HS-5 (cell line): Measurements from ENCODE around the gene SIPA1L3.
A peak's percentile ranks its signal among the peaks of the same experiment; 100 is the strongest.
"Not testable (repeated sequence)": the region's sequence is repeated elsewhere in the genome, so short reads cannot be mapped to it uniquely, and the experiment has no call there.

Experiments used
- DNase-seq: peaks from one replicate; pipeline ENCODE4 v3.0.0-alpha.2; 2012; ENCODE audit warnings: low read depth

Gene SIPA1L3

DNA sequence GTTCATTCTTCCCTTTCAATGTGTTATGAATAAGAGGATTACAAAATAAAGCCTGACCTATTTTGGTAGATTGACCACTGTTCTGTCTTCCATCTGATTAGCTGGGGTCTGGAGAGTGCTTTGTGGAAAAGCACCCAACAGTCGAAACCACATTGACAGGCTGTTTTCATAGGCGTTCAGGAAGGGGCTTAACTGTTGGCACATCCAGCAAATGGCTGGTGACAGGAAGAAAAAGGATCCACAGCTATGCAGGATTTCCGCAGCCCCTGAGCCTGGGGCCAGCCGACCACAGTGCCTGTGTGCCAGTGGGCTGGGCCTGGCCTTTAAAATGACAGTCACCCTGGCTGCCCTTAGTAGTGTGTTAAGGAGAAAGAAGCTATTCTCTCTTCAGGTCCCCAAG, 113.3 kb downstream of the SIPA1L3 start:
- no peak for DNase-seq

DNA sequence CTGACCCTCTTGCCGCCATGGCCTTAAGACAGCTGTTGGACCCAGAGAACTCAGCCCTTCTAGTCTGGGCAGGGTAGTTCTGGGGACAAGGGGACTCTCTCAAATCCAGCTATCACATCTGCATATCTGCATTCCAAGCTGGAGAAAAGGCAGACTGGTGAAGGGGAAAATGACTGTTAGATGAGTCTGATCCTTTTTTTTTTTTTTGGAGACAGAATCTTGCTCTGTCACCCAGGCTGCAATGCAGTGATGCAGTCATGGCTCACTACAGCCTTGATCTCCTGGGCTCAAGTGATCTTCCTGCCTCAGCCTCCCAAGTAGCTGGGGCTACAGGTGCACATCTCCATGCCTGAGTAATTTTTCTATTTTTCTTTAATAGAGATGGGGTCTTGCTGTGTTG, 114.3 kb downstream of the SIPA1L3 start:
- no peak for DNase-seq

DNA sequence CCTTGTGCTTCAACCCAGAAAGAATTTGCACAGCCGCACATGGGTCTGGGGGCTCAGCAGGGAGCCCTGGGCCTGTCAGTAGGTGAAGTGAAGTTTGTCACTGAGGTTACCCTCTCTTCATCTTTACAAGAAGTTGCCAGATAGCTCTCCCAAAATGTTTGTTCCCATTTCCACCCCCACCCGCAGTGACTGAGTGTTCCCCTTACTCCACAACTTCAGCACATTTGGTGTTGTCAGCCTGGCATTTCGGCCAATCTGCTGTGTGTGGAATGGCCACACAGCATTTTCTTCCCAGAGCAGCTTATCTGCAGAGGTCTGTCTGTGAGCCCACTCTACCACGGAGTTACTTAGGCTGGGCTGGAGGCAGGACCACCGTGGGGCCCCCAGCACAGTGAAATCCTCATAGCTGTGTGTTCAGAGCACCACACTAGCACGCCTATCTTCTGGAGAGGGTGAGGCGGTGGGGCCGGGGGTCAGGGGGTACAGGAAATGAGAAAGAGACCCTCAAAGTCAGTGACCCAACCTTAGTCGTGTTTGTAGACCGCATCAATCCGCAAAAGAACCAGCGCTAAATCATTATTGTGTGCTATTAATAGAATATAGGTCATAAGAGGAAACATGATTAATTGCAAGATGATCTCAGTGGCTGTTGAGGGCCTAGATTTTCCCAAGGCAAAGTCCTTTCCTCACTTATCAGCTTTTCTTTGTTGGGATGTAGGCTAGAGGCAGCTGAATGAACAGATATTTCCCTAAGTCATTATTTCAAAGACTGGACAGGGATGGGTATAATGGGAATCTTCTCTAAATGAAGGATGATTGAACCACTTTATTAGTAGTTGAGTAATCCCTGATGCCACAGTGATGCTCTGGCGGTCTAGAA, 116.0 kb downstream of the SIPA1L3 start:
- DNase-seq, result no peak

DNA sequence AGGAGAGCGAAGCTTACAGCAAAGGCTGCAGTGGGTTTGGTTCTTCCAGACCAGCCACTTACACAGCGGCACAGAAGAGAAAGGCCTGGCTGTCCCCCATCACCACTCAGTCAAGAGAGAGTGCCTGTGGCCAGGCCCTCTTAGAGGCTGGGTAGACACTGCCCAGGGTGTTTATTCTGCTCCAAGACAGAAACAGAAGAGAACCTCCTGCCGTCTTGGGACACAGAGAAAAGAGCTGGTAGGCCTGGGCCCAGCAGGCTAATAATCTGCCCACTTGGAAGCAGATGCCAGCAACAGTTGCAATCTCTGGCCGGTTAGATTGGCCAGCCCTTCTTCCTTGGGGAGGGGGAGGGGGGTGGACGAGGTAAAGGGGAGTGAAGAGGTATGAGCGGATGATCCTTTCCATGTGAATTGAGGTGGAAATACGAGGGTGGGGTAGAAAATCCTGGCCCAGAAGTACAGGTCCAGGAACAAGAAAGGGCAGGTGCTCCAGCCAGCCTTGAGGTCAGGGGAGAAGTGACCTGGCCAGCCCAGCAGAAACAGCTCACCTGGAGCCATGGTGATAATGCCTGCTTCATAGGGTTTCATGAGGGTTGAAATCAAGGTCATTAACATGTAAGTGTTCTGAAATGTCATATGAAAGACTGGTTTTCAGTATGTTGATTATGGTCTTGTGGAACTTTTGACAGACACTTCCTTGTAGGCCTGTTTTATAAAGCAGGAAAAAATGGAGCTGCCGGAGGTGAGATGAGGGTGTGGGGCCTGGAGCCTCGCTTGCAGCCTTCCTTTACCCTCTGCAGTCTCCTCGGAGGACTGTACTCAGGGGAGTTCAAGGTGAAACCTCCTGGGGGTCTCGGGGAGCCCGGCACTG, 116.9 kb downstream of the SIPA1L3 start:
- no peak for DNase-seq

DNA sequence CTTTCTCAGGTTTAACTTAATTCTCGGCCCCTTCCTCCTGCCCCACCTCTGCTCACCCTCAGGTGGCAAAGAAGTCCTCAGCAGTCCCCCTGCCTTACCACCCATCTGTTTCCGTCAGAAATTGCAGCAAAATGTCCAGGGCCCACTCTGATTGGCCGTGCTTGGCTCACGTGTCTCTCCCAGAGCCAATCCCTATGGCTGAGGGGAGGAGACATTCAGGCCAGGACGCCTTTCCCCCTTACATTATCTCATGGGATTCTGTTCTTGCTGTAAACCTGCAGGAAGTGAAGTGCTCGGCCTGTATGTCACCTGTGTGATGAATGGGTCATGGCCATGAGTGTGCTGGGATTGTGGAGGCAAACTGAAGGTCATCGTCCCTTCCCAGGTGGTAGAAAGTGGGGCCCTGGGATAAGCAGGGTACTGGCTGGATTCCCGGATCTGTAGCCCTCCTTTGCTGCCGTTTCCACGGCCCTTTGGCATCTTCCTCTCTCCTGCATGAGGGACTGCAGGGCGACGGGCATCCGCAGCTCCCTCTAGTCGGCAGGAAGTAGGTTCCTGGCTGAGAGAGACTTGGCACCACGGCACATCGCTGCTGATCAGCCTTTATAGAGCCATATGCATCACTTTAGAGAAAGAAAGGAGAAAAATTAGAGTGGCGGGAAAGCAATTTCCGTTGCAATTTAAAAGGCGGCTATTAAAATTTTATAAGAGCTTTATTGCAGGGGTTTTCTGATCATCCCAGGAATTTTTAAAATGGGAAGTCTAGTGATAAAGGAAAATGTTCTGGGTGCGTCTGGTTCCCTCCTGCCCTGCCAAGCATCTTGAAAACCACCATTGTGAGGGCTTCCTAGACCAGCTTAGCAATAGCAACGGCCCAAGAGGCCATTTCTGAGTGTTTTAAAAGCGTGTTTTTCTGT, 118.2 kb downstream of the SIPA1L3 start:
- DNase-seq, result no peak

DNA sequence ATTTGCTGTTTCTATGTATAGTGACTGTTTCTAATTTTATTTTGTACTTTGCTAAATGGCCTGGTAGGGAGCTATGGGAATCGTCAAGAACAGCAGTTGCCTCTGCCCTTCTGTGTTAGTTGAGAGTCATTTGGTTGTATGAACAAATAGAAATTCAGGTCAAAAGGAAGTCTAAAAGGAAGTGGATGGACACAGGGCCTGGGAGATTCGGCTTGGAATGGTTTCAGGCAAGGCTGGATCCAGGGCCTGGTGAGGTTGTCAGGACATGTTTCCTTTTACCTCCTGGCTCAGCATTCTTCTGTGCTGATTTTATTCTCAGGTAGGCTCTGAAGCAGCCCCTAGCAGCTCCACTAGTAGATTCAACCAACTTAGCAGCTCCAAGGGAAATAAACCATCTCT, 118.9 kb downstream of the SIPA1L3 start:
- no peak for DNase-seq

DNA sequence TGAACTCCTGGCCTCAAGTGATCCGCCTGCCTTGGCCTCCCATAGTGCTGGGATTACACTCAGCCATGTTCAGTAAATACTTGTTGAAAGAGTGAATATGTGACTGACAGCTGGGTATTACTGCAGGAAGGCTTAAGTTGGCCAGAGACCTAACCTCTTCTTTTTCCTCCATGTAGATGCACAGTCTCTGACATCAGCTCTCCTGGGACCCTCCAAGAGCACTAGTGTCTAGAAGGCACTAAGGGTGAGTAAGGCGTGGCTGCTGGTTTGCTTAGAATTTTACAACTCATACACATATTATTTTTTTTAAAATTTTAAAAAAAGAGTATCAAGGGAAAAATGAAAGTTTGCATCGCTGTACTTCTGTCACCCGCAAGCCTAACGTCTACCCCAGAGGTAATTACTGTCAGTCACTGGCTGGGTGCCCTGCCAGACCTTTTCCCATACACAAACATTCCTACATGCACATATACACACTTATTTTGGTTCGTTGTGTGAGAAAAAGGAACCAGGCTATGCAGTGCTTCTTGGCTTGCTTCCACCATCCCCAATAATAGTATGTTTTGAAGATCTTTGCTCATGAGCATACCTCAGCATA, 122.0 kb downstream of the SIPA1L3 start:
- DNase-seq, result no peak

DNA sequence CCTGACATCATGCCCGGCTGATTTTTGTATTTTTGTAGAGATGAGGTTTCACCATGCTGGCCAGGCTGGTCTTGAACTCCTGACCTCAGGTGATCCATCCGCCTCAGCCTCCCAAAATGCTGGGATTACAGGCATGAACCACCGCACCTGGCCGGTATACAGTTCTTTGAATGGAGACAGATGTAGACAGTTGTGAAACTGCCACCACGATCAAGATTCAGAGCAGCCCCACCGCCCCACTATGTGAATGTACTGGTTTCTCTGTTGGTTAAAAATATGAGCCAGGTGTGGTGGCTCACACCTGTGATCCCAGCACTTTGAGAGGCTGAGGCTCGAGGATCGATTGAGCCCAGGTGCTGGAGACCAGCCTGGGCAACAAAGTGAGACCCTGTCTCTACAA, 123.0 kb downstream of the SIPA1L3 start:
- not testable (repeated sequence) for DNase-seq

DNA sequence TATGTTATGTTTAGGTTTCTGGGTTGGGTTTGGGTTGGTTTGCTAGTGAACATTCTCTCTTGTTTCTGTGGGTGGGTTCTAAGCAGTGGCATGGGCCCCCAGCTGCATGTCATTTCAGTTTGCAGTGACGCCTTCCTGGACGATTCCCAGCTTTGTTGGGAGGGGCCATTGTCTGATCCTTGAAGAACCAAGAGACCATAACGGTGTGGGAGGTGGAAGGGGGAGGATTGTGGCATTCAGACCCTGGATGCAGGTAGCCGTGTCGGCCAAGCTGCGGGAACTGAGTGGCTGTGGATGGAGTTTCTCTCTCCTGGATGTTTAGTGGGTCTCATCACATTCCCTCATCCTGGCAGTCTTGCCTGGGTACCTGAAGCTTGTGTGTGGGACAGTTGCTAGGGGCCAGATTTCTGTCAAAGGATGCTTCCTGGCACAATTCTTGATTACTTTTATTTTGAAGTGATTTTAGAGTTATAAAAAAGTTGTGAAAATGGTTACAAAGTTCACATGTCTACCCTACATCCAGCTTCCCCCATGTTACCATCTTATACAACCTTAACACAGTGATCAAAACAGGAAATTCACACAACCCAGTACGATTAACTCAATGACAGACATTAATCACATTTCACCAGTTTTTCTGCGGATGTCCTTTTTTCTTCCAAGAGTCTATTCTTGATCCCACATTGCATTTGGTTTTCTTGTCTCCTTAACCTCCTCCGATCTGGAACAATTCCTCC, 123.8 kb downstream of the SIPA1L3 start:
- DNase-seq, result no peak

DNA sequence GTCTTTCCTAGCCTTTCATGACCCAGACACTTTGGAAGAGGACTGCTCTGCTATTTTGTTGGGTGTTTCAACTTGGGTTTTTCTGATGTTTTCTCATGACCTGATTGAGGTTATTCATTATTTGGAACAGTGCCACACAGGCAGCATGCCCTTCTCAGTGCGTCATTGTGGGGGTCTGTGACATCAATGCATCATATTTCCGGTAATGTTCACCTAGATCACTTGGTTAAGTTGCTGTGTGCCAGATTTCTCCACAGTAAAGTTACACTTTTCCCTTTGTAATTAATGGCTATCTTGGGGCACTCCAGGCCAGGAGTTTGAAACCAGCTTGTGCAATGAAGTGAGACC, 124.4 kb downstream of the SIPA1L3 start:
- peak; percentile 76 for DNase-seq

DNA sequence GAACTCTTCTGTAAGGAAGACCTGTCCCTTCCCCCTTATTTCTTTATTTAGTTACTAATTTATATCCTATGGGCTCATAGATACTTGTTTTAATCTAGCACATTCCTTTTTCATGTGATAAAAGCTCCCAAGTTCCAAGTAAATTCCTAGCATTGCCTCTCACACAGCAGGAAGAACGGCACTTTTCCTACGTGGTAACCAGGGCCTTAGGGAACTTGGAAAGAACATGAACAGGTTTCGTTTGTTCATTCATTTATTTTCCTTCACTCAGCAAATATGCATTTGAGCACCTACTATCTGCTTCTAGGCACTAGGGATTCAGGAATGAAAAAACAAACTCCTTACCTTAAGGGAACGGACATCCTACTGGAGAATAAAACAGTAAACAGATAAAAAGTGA, 125.1 kb downstream of the SIPA1L3 start:
- no peak for DNase-seq

DNA sequence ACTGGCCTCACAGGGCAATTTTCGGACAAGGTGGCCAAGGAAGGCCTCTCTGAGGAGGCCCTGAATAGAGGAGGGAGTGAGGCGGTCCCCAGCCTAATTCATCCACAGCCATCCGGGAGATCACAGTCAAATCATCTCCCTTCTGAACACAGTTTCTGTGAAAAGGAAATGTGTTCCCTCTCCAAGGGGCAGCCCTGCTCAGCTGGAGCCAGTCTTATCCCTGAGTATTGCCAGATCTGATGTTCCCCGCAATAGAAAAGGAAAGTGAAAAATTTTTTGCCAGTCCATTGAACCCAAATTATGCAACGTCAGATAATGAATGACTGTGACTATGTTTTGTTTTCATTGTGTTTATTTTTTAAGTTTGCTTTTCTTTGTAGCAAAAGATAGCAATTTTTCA, 125.9 kb downstream of the SIPA1L3 start:
- DNase-seq, result no peak

DNA sequence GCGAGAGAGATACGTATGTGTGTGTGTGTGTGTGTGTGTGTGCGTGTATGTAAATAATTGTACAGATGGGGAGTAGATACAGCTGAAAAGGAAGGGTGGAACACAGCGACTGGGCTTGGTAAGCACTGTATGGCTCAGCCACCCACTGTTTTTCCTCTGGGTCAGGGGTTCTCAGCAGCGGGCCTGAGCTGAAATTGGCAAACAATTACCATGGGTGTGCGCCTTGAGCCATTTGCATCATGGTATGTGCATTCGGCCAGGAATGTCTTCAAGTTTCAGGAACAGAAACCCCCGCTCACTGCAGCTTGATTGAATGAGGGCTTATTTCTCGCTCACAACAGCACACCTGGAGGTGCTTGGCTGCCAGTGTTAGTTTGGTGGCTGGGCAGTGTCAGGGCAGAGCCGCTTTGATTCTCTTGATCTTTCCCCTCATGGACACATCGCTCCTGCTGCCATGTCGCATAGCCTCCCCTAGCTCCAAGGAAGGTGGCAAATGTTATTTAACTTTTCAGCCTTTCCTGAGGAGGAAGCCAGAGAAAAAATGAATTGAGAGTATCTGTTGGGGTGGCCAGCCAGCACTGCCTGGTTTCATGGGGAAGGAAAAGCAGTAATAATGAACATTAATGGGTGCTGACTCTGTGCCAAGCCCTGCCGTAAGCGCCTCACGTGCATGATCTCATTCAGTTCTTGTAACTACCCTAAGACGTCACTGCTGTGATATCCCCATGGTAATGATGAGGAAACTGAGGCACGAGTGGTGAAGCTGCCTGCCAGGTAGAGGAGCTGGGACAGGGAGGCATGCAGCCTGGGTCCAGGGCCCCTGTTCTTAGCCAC, 126.9 kb downstream of the SIPA1L3 start:
- no peak for DNase-seq

DNA sequence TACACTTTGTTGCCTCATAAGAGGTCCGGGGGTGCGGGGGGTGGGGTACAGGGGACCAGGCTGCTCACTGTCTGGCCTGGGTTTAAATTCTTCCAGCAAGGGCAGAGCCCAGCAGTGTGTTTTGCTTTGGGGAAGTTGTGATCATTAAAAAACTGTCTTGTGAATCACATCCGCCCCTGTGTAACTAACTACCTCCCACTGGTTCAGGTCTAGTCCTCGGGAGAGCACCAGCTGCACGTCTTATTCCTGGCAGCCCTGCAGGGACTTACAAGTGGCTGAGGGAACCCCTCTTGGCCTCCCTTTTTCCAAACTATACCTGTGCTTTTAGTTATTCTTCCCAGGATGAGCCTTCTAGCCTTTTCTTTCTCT, 127.5 kb downstream of the SIPA1L3 start:
- no peak for DNase-seq

DNA sequence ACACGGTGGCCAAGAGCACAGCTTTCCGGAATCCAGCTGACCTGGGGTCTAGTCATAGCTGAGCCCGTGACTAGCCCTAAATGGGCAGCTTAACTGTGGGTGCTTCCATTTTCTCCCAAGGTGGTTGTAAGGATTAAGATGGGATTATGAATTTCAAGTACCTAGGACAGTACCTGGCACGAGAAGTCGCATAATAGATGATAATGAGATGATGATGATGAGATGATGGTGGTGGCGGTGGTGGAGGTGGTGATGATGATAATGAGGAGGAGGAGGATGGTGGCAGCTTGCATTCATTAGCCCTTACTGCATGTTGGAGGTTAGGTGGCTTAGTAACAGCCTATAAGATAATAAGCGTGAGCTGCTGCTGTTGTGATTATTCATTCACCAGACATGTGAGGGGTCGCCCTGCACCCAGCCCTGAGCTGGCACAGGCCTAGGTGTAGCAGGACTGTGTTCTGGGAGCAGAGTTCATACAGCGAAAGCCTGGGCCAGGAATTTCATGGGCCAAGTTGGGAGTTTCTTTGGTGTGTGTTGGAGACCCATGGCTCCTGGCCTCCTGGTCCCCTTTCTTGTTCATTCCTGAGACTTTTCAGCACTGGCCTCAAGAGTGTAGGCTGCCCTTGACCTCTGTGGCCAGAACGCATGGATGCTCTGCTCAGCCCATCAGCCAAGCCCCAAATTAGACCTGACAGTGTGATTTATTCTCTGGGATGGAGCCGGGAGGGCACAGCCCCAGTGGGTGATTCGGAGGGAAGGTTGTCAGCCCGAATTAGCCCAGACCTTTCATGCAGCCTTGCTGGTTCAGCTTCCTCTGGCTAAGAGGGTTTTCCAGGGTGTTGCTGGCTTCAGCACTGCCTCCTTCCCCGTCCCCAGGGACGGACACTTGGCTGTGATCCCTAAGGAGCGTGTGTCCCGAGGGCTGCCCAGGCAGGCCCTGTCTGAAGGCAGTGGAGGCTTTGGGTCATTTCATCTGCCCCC, 128.8 kb downstream of the SIPA1L3 start:
- peak; percentile 37 for DNase-seq

DNA sequence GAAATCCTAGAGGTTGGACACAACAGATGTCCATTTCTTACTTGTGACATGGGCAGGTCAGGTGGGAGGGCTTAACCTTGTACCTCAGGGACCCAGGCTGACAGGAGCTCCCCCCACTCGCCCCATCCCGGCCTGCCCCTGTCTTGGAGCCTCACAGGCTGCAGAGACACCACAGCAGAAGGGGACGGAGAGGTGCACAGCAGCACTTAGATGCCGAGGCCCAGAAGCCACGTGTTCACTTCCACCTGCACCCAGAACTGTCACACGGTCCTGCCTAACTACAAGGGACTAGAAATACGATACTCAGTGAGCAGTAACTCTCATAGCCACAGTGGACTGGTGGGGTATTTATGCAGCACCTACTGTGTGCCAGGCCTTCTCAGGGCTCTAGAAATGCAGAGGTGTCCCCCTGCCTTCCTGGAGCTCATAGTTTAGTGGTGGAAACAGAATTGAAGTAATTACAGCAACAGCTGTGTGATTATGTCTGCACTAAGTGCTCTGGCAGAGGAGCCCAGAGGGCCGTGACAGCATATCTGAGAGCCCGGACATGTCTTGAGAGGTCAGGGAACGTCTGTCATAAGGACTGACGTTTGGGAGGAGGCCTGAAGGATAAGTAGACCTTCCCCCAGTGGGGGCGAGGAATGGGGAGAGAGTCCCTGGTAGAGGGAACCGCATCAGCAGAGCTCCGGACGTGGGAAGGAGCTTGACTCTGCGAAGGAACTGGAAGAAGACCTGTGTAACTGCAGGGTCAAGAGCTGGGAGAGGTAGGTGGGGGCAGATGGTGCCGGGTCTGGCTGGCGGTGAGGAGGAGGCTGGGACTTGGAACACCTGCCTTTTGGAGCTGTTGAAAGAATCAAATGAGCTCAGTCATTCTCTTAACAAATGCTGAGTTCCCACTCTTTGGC, 130.0 kb downstream of the SIPA1L3 start:
- no peak for DNase-seq

DNA sequence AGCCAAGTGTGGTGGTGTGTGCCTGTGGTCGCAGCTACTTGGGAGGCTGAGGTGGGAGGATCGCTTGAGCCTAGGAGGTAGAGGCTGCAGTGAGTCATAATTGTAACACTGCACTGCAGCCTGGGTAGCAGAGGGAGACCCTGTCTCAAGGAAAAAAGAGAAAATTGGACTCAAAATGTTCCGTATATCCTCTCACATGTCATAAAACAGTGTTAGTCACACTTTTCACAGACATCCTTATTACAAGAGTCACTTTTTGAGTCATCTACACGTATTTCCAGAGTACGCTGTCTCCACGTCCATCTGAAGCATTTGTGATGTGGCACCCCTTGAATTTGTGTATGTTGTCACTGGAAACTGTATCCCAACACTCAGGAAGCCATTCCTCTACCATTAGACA, 133.0 kb downstream of the SIPA1L3 start:
- peak; percentile 94 for DNase-seq

DNA sequence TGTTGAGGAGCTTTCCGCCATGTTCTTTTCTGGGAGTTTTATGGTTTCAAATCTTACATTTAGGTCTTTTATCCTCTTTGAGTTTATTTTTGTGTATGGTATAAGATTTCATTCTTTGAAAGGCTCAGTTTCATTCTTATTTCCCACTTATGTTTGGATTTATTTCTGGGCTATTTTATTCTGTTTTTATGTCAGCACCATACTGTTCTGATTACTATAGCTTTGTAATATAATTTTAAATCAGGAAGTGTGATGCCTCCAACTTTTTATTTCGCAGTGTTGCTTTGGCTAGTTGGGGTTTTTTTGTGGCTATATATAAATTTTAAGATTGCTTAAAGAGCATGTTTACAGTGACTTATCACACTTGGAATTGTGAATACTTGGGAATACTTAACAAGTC, 135.1 kb downstream of the SIPA1L3 start:
- no peak for DNase-seq
